OCI-LY1 (cell line): Measurements from ENCODE around the gene RTKN2.

Experiments used
- EZH2 ChIP-seq: fragments of 200-600 bp; sonication (generic), shearing (Covaris generic); IDR thresholded peaks from 2 replicates; pipeline ENCODE4 v1.8.0; 2017; ENCODE audit warnings: borderline replicate concordance, mixed run types, mild to moderate bottlenecking, antibody characterized with exemption, low read length, moderate library complexity, mixed read lengths
- TF ChIP-seq, protein P1 (sequence below): fragments of 200-600 bp; sonication (generic), shearing (Covaris generic); IDR thresholded peaks from 2 replicates; pipeline ENCODE4 v1.5.1; 2017; ENCODE audit warnings: mild to moderate bottlenecking, antibody characterized with exemption, low read length, moderate library complexity, mixed read lengths

DNA sequence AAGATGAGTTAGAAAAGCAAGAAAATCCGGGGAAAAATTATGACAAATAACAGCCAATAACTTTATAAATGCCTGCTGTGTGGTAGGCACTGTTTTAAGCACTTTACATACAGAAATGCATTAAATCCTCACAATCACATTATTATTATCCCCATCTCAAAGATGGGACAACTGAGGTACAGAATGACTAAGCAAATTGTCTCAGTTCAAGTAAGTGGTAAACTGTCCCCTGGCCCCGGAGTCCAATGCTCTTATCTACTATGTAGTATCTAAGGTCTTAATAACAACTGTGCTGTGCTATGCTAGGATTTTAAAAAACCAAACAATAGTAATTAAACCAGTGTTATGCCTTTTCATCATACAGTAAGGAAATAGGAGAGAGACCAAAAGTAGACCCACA, 105.6 kb downstream of the RTKN2 start:
- TF ChIP-seq, protein P1, sequence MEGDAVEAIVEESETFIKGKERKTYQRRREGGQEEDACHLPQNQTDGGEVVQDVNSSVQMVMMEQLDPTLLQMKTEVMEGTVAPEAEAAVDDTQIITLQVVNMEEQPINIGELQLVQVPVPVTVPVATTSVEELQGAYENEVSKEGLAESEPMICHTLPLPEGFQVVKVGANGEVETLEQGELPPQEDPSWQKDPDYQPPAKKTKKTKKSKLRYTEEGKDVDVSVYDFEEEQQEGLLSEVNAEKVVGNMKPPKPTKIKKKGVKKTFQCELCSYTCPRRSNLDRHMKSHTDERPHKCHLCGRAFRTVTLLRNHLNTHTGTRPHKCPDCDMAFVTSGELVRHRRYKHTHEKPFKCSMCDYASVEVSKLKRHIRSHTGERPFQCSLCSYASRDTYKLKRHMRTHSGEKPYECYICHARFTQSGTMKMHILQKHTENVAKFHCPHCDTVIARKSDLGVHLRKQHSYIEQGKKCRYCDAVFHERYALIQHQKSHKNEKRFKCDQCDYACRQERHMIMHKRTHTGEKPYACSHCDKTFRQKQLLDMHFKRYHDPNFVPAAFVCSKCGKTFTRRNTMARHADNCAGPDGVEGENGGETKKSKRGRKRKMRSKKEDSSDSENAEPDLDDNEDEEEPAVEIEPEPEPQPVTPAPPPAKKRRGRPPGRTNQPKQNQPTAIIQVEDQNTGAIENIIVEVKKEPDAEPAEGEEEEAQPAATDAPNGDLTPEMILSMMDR, result no peak
- TF ChIP-seq EZH2, result no peak
